ENCODE results near the gene ATOH7.
"Not testable (repeated sequence)": the region's sequence is repeated elsewhere in the genome, so short reads cannot be mapped to it uniquely, and the experiment has no call there.

ATOH7 gene
- 0 to 0.06 (median 0) reads per million in 9 experiments for total RNA-seq

DNA sequence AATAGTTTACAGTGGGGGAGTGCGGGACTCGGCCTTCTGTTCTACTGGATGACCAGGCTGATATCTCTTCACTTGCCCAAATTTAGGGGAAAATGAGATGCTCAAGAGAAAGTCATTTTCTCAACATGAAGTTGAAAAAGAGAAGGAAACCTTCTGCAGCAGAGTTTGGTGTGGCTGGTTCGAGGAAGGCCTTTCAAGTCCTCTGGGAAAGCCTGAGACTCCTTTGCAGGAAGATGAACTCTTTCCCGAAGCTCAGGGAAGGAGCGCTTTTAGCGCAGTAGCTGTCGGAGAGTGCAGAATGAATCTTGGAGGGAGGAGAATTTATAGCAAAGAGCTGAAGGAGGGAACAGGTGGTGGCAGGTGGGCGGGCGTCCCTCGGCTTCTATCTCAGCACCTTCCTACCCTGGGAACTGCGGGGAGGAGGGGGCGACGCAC lies at the start of gene ATOH7:
ATOH7 (minus strand) TSS at position 297 of the 435 bp plus-strand sequence. CDS start 436 bp downstream, outside the sequence.
- Mint-ChIP-seq H3K9me3 (no peaks in the 10 kb centered on the region), H3K4me3 (peak within 1 kb of the TSS; percentile 55 to 74), H3K27ac (no peak within 1 kb of the TSS), H3K36me3 (ENCODE audit: insufficient read depth) (no peaks in the 10 kb centered on the region), H3K4me1 (ENCODE audit: low read depth in 2 of 2) (peaks cover 3 to 4% of the 10 kb centered on the region in 2 donors), H3K27me3 (peaks cover 53 to 67% of the 10 kb centered on the region in 2 donors)
- no peak for DNase-seq
- ATAC-seq (replicated peaks) = no peak

DNA sequence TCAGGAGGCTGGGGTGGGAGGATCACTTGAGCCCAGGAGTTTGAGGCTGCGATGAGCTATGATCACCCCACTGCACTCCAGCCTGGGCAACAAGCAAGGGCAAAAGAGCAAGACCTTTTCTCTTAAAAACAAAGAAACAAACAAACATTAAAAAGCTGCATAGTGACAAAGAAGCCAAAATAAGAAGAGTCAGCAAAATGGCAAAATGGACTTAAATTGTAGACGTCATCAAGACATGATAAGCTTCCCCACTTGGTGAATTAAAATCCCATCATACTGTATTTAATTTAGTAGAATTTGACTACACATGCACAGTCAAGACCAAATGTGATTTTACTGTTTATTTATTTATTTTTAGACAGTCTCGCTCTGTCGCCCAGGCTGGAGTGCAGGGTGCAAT lies 48.8 kb upstream of the ATOH7 start:
- no peak overlapping the region for H3K4me3 Mint-ChIP-seq
- peaks cover 0 to 5% of the 10 kb centered on the region in 2 donors for H3K4me1 Mint-ChIP-seq (ENCODE audit: low read depth in 2 of 2)
- ATAC-seq (replicated peaks) = no peak
- H3K27me3 Mint-ChIP-seq = no peaks in the 10 kb centered on the region
- DNase-seq = no peak
- peak overlapping the region in 1 of 2 donors; percentile 44 for H3K27ac Mint-ChIP-seq
- H3K36me3 Mint-ChIP-seq (ENCODE audit: insufficient read depth) = no peaks in the 10 kb centered on the region
- H3K9me3 Mint-ChIP-seq = no peaks in the 10 kb centered on the region

DNA sequence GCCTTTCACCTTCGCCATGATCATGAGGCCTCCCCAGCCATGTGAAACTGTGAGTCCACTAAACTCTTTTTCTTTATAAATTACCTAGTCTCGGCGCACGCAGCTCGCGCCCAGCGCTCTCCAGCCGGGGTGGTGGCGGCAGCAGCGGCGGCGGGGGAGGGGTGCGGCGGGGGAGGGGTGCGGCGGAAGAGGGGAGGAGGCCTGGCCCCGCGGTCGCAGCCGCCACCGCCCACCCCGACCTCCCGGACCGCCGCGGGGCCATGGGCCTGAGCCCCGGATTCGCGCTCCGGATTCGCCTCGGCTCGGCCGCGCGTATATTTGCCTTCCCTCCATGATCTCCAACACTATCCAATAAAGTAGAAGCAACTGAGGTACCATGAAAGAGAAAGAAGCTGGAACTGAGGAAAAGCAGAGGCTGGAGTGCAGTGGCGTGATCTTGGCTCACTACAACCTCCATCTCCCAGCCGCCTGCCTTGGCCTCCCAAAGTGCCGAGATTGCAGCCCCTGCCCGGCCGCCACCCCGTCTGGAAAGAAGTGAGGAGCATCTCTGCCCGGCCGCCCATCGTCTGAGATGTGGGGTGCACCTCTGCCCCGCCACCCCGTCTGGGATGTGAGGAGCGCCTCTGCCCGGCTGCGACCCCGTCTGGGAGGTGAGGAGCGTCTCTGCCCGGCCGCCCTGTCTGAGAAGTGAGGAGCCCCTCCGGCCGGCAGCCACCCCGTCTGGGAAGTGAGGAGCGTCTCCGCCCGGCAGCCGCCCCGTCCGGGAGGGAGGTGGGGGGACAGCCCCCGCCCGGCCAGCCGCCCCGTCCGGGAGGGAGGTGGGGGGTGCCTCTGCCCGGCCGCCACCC lies 47.2 kb upstream of the ATOH7 start:
- H3K9me3 Mint-ChIP-seq; H3K4me1 Mint-ChIP-seq (ENCODE audit: low read depth in 2 of 2); DNase-seq; H3K4me3 Mint-ChIP-seq; H3K36me3 Mint-ChIP-seq (ENCODE audit: insufficient read depth); H3K27me3 Mint-ChIP-seq; ATAC-seq (replicated peaks); H3K27ac Mint-ChIP-seq: not testable (repeated sequence)

DNA sequence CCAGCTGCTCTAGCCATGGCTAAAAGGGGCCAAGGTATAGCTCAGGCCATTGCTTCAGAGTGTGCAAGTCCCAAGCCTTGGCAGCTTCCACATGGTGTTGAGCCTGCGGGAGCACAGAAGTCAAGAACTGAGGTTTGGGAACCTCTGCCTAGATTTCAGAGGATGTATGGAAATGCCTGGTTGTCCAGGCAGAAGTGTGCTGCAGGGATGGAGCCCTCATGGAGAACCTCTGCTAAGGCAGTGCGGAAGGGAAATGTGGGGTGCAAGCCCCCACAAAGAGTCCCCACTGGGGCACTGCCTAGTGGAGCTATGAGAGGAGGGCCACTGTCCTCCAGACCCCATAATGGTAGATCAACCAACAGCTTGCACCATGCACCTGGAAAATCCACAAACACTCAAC lies 45.9 kb upstream of the ATOH7 start:
- not testable (repeated sequence) for DNase-seq; ATAC-seq (replicated peaks); H3K36me3 Mint-ChIP-seq (ENCODE audit: insufficient read depth); H3K4me3 Mint-ChIP-seq; H3K4me1 Mint-ChIP-seq (ENCODE audit: low read depth in 2 of 2); H3K9me3 Mint-ChIP-seq; H3K27me3 Mint-ChIP-seq; H3K27ac Mint-ChIP-seq

DNA sequence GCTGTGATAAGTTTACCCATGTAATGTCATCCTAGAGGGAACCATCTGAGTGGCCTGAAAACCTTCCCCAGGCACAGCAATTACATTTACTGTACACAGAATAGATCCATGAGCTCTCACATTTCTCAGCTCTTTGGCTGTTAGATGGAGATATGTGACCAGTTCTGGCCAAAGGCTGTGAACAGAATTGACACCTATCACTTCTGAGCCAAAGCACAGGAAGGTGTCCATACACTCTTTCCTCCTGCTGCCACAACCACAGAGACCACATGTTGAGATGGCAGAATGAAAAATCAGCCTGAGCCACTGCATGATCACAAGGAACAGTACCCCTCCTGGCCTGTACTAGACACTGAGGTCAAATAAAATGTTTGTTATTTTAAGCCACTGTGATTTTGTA lies 44.3 kb upstream of the ATOH7 start:
- H3K4me3 Mint-ChIP-seq = no peak overlapping the region
- DNase-seq (no peak), ATAC-seq (replicated peaks) (no peak)
- no peaks in the 10 kb centered on the region for H3K9me3 Mint-ChIP-seq
- no peak overlapping the region for H3K27ac Mint-ChIP-seq
- peaks cover 0 to 5% of the 10 kb centered on the region in 2 donors for H3K4me1 Mint-ChIP-seq (ENCODE audit: low read depth in 2 of 2)
- peaks cover 5% of the 10 kb centered on the region in 2 donors for H3K27me3 Mint-ChIP-seq
- no peaks in the 10 kb centered on the region for H3K36me3 Mint-ChIP-seq (ENCODE audit: insufficient read depth)

DNA sequence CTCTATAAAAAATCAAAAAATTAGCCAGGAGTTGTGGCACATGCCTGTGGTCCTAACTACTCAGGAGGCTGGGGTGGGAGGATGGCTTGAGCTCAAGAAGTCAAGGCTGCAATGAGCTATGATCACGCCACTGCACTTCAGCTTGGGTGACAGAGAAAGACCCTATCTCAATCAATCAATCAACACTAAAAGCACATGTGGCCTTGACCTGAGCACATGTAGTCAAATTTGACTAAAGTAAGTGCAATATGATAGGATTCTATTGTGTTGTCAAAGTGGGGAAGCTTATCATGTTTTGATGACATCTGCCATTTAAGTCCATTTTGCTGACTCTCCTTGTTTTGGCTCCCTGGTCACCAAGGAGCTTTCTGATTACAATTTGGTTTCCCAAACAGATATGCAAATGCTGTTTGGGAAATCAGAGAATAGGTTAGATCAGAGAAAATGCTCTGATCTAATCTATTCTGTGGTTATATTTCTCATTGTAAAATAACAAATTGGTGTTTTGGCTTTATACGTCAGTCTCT lies 43.8 kb upstream of the ATOH7 start:
- no peak for ATAC-seq (replicated peaks)
- Mint-ChIP-seq H3K4me3 (no peak overlapping the region), H3K4me1 (ENCODE audit: low read depth in 2 of 2) (peaks cover 0 to 5% of the 10 kb centered on the region in 2 donors), H3K27ac (no peak overlapping the region), H3K36me3 (ENCODE audit: insufficient read depth) (no peaks in the 10 kb centered on the region), H3K27me3 (peaks cover 9 to 11% of the 10 kb centered on the region in 2 donors), H3K9me3 (no peaks in the 10 kb centered on the region)
- no peak for DNase-seq

DNA sequence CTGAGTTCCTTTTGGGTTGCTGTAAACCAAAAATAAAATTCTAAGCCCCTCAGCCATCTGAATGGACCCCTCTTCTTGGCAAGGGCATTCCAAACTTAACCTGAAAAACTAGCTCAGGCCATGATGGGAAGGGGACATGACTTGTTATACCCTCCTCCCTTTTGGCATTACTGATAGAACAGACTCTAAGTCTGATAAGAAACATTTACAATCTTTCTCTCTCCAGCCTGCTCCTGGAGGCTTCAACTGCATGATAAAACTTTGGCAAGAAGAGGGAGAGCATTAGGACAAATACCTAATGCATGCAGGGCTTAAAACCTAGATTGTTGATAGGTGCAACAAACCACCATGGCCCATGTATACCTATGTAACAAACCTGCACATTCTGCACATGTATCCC lies 40.9 kb upstream of the ATOH7 start:
- H3K27me3 Mint-ChIP-seq = peaks cover 21 to 31% of the 10 kb centered on the region in 2 donors
- no peak overlapping the region for H3K27ac Mint-ChIP-seq
- DNase-seq = no peak
- peaks cover 0 to 5% of the 10 kb centered on the region in 2 donors for H3K4me1 Mint-ChIP-seq (ENCODE audit: low read depth in 2 of 2)
- H3K9me3 Mint-ChIP-seq = no peaks in the 10 kb centered on the region
- no peak overlapping the region for H3K4me3 Mint-ChIP-seq
- no peak for ATAC-seq (replicated peaks)
- no peaks in the 10 kb centered on the region for H3K36me3 Mint-ChIP-seq (ENCODE audit: insufficient read depth)

DNA sequence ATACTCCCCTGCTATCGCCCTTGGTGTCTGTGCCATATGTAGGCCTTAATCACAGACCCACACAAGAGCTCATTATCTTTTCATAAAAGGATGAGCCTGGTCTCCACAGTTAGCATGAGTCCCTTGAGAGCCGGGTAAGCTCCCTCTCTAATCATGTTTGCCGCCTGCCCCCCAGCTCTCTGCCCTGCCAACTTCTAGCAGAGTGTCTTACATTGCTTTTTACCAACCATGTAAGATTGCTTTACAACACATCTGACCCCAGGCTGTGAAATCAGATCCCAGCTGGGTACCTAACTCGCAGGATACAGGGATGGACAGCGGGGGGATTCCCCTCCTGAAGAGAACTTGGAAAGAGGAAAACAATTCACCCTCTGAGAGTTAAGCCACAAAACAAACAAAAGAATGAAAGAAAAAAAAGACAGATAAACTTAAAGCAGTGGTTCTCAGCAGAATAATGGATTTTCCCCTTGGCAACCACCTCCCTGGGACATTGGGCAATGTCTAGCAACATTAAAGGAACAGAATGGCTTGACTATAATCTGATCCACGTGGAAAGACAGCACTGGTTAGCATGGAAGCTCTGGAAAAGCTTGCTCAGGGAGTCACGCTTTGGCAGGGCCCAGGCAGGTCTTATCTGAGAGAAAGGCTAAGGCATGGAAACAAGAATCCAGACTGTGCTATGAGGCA lies 39.4 kb upstream of the ATOH7 start:
- H3K4me3 Mint-ChIP-seq = no peak overlapping the region
- no peaks in the 10 kb centered on the region for H3K9me3 Mint-ChIP-seq
- ATAC-seq (replicated peaks) (no peak), DNase-seq (no peak)
- no peak overlapping the region for H3K27ac Mint-ChIP-seq
- H3K36me3 Mint-ChIP-seq (ENCODE audit: insufficient read depth) = no peaks in the 10 kb centered on the region
- peaks cover 29 to 31% of the 10 kb centered on the region in 2 donors for H3K27me3 Mint-ChIP-seq
- peaks cover 0 to 5% of the 10 kb centered on the region in 2 donors for H3K4me1 Mint-ChIP-seq (ENCODE audit: low read depth in 2 of 2)

DNA sequence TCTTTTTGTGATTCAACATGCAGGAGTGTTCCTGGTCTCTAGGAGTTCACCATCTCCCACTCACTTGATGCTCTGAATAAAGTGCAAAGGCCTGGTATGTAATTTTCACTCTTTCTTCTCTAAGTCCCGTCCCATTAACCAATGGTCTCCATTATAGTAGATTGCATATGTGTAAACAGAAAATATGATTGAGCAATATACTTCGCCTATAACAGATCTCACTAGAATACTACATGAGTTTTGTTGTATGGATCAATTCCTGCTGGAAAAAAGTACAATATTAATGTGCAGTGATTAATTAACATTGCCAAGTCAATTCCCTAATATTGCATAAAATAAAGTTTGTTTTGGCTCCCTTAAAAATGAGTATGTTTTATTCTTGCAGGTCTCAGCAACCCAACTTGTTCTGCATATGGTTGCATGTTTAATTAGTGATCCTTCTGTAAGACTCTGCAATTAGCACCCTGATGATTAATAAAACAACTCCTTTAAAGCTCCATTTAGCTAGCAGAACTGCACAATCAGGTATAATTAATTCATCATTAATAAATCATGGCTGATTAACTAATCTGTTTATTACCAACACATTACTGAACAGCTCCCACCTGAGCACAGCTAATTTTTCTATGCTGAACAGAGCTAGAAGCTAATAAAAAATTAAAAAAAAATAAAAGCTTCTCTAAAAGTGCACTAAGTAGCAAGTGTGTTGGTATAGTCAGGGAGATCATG lies 37.8 kb upstream of the ATOH7 start:
- H3K27me3 Mint-ChIP-seq = peaks cover 29 to 31% of the 10 kb centered on the region in 2 donors

DNA sequence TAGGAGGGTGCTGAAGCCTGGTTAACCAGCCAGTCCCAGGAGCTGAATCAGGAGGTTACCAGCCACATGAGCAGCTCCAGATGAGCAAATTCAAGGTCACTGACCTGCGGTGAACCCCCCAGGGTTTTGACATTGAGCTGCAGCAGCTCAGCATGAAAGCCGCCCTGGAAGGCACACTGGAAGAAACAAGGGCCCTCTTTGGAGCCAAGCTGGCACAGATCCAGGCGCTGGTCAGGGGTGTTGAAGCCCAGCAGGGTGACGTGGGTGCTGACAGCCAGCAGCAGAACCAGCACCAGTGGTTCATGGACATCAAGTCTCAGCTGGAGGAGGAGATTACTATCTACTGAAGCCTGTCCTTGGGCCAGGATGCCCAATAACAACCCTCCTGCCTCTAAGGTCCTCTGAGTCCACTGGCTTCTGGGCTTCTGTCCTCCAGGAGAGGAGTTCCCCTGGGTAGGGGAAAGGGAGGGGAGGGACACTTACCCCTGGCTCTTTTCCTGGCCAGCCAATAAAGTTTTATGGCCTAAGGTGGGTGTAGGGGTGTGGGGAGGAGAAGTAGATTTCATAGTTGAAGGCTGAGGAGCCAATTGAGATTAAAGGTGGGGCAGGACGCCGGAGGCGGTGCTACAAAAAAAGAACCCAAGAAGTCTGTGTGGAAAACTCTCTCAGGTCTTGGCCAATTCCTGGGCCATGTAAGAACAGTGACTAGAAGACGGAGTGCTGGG lies 29.4 kb upstream of the ATOH7 start:
- ATAC-seq (replicated peaks) = no peak
- no peak overlapping the region for H3K4me3 Mint-ChIP-seq
- no peak for DNase-seq
- no peaks in the 10 kb centered on the region for H3K4me1 Mint-ChIP-seq (ENCODE audit: low read depth in 2 of 2)
- H3K36me3 Mint-ChIP-seq (ENCODE audit: insufficient read depth) = peaks cover 3% of the 10 kb centered on the region
- peaks cover 0 to 12% of the 10 kb centered on the region in 2 donors for H3K27me3 Mint-ChIP-seq
- no peak overlapping the region for H3K27ac Mint-ChIP-seq
- no peaks in the 10 kb centered on the region for H3K9me3 Mint-ChIP-seq

More for the DNA sequence above, 37.8 kb upstream of the ATOH7 start:
- Mint-ChIP-seq H3K9me3 (no peaks in the 10 kb centered on the region), H3K4me3 (no peak overlapping the region), H3K36me3 (ENCODE audit: insufficient read depth) (no peaks in the 10 kb centered on the region), H3K27ac (no peak overlapping the region), H3K4me1 (ENCODE audit: low read depth in 2 of 2) (no peaks in the 10 kb centered on the region)
- DNase-seq (no peak), ATAC-seq (replicated peaks) (no peak)

DNA sequence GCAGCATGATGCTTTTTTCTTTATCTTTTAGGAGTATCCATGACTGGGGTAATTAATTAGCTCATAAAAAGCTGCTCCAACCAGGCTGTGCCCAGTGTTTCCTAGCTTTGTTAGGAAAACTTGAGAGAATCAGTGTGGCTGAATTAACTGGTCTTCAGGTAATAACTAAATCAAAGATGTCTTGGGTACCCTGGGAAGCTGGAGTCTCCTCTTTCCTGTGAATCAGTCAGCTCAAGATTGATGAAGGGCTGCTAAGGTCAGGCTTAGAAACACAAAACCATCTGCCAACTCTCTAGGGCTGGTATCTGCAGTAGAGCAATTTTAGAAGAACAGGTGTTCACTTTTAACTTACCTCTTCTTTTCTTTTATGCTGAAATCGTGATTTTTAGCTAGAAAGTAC lies 21.4 kb upstream of the ATOH7 start:
- Mint-ChIP-seq H3K36me3 (ENCODE audit: insufficient read depth) (peaks cover 3% of the 10 kb centered on the region), H3K27me3 (peaks cover 7 to 16% of the 10 kb centered on the region in 2 donors), H3K9me3 (no peaks in the 10 kb centered on the region), H3K4me3 (no peak overlapping the region), H3K27ac (no peak overlapping the region), H3K4me1 (ENCODE audit: low read depth in 2 of 2) (no peaks in the 10 kb centered on the region)
- DNase-seq (no peak), ATAC-seq (replicated peaks) (no peak)

DNA sequence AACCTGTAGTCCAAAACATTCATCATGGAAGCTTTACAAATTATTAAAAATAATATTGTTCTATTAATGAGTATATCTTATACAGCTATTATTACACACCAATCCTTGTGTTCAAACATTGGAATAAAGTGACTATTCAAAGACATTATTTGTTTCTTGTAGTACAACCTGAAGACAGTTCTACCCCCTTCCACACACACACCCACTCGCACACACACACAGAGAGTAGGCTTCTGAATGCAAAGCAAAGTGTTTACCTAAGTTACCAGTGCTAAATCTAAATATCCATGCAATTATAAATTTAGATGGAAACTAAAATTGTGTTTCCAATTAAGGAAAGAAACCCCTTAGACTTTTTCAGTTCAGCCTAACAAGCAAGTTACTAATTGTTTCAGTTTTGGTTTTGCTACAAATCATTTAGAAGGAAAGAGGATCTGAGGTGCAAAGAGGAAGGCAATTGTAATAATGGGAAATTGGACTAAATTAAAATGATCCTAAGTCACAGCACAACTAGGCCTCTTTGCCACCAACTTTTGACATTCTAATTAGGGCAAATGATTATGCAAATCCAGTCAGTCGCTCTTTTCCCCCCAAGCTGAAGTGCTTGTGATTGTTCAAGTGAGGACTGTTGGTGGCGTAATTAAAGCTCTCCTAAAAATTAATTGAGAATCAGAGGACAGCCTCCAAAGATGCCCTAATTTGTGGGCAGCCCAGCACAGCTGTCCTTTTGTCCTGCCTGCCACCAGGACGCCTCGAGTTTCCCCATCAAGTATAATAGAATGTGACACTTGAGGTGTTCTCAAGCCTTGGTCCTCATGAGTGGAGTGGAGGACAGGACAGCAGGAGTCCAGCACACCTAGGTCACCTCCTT lies 19.9 kb upstream of the ATOH7 start:
- peaks cover 3% of the 10 kb centered on the region for H3K36me3 Mint-ChIP-seq (ENCODE audit: insufficient read depth)
- no peaks in the 10 kb centered on the region for H3K9me3 Mint-ChIP-seq
- DNase-seq (no peak), ATAC-seq (replicated peaks) (no peak)
- H3K4me3 Mint-ChIP-seq = no peak overlapping the region
- H3K27ac Mint-ChIP-seq = no peak overlapping the region
- no peaks in the 10 kb centered on the region for H3K4me1 Mint-ChIP-seq (ENCODE audit: low read depth in 2 of 2)
- H3K27me3 Mint-ChIP-seq = peaks cover 7 to 26% of the 10 kb centered on the region in 2 donors
